NCI-H1930 (cell line): ENCODE results near the gene MED12L.
"Not testable (repeated sequence)": the region's sequence is repeated elsewhere in the genome, so short reads cannot be mapped to it uniquely, and the experiment has no call there.

ENCODE experiments used
- DNase-seq, 2 experiments: peaks; one replicate each; lab custom pipeline; 2025; lab: John Stamatoyannopoulos, UW

MED12L gene, protein sequence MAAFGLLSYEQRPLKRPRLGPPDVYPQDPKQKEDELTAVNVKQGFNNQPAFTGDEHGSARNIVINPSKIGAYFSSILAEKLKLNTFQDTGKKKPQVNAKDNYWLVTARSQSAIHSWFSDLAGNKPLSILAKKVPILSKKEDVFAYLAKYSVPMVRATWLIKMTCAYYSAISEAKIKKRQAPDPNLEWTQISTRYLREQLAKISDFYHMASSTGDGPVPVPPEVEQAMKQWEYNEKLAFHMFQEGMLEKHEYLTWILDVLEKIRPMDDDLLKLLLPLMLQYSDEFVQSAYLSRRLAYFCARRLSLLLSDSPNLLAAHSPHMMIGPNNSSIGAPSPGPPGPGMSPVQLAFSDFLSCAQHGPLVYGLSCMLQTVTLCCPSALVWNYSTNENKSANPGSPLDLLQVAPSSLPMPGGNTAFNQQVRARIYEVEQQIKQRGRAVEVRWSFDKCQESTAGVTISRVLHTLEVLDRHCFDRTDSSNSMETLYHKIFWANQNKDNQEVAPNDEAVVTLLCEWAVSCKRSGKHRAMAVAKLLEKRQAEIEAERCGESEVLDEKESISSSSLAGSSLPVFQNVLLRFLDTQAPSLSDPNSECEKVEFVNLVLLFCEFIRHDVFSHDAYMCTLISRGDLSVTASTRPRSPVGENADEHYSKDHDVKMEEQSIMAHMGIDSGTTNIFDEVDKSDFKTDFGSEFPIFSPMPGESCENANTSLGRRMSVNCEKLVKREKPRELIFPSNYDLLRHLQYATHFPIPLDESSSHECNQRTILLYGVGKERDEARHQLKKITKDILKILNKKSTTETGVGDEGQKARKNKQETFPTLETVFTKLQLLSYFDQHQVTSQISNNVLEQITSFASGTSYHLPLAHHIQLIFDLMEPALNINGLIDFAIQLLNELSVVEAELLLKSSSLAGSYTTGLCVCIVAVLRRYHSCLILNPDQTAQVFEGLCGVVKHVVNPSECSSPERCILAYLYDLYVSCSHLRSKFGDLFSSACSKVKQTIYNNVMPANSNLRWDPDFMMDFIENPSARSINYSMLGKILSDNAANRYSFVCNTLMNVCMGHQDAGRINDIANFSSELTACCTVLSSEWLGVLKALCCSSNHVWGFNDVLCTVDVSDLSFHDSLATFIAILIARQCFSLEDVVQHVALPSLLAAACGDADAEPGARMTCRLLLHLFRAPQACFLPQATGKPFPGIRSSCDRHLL (N-terminal part only)

DNA sequence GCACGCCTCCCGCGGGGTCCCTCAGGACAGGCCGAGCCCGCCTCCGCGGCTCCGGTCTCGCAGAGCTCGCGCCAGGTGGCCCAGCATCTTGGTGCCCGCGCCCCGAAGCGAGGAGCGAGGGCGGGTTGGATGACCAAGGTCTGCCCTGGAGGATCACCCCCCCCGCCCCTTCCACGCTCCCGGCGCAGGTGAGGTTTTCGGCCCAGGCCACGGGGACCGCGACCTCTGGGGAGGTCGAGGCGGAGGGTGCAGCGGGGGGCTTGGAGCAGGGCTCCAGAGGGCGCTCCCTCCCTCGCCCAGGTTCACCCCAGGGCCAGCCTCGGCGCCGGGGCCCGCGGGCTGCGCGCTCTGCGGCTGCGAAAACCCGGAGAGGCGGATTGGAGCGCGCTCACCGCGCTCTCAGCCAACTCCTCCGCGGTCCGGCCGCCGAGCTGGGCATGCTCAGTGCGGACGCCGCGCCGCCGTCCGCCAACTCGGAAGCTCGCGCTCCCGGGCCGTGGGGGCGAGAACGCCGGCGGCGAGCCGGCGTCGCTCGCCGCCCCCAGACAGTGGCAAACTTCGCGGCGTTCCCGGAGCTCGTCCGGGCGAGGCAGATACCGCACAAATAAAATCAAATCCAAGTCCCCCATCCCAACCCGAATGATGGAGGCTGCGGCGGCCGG is at the start of gene MED12L:
MED12L (plus strand) TSS at position 438 of the 662 bp plus-strand sequence. CDS start 1,263 bp downstream, outside the sequence.
- peak; percentile 57 to 73 for DNase-seq

DNA sequence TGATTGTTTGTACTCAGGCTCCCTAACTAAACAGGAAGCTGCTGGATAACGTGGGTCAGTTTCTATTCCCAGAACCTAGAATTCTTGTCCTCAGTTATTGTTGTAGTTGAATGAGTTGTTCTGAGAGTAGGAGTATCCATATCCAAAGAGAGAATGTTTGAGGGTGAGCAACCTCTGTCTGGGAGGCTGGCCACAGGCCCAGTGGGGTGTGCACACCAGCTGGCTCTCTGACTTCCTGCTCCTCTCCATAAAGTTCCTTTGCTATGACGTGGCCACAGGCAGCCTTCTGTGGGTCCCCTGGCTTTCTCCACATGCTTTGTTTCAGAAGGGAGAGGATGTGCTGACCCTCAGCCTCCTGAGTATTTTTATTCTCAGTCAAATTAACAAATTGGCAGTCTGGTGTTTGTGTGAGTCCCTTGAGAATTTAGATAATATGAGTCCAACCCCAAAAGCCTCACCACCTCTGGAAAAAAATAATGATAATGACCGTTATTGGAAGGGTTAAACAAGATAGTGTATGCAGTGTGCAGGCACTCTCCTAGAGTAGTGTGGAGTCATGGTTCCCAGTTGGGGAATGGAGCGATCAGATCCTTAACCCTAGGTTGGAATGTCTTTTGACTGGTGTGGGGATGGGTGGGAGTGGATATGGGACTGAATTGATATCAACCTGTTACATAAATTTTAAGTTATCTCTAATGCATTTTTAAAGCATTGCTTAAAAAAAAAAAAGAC is 47.6 kb upstream of the MED12L start:
- no peak for DNase-seq

DNA sequence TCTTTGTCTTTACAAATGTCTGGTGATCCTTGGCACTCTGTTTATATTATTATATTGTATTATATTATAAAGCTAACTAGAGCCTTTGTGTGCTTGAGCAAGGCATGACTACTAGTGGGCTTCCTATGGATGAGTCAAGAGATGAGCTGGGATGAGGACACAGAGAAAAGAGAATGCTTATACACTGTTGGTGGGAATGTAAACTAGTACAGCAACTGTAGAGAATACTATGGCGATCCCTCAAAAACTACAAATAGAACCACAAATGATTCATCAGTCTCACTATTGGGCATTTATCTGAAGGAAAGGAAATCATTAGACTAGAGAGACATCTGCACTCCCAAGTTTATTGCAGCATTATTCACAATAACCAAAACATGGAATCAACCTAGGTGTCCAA is 40.8 kb upstream of the MED12L start:
- DNase-seq: no peak

DNA sequence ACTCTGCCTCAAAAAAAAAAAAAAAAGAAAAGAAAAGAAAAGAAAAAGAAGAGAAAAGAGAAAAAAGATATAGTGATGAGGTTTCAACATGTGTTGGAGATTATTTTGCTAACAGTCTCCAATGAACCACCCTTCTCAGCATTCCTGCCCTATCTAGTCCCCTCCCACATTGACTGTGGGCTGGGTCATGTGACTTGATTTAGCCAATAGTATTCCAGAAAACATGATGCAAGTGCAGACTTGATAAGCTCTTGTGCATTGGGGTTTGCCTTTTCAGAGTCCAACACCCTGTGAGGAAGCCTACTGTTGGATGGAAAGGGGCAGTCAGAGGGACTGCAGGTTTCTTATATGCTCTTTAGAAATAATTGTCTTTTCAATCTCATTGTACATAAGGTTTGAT is 37.8 kb upstream of the MED12L start:
- no peak for DNase-seq

DNA sequence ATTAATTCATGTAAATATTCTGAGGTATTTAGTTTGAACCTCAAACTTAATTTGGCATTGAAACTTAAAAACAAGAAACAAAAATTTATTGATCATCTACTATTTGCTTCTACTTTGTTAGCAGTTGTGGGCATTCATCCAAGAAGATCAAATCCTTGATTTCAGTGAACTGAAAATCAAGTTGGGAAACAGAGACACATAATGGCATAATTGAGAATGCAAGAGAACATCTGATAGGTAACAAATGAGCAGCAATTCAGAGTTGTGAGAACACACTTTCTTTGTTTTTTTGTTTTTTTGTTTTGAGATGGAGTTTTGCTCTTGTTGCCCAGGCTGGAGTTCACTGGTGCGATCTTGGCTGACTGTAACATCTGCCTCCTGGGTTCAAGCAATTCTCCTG is 33.9 kb upstream of the MED12L start:
- no peak for DNase-seq

DNA sequence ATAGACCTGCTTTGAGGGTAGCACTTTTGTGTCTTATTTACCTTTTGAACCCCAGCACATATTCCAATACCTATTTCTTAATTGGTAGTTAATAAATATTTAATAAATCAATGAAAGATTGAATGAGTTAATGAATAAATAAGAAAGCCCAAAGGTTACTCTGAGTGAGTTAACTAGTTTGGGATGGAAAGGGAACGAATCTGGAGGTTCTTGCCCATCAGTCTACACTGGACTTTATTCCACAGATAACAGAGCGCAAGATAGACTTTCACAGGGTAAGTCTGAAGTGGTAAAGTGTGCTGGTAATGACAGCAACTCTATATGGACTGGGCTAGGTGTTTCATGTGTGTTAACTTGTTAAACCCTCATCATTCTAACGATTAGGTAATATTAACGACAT is 33.1 kb upstream of the MED12L start:
- DNase-seq: no peak

DNA sequence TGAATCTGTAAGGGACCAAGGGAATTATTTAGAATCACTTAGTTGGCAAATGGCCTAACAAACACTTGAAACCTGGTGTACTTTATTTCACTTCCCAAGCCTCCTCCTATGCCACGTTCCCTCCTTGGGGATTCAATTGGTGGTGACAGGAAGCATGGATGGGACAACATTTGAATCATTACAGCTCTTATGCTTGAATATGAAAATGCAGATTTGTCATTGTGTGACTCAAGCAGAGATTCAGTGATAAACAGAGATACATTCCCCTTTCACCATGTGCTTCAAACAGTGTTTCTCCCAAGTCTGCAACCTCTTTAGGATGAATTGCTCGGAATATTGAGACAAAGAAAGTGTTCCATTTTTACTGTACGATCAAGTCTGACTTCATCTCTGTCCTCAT is 32.7 kb upstream of the MED12L start:
- DNase-seq: no peak

DNA sequence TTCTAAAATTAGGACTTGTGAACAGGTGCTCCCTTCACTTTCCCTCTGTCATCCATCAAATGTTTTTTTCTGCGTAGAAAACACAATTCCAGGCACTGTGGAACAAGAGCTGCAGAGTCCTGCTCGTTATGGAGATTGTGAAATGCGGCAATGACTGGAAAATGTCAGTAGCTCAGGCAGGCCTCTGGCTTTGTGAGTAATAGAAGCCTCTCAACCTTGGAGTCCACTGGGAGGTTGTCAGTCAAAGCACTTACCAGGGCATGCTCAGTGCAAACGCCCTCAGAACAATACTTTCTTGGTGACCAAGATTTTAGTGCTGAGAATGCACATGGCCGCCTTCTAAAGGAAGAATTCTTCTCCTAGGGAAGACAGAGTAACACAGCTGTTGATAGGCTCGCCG is 26.7 kb upstream of the MED12L start:
- no peak for DNase-seq

DNA sequence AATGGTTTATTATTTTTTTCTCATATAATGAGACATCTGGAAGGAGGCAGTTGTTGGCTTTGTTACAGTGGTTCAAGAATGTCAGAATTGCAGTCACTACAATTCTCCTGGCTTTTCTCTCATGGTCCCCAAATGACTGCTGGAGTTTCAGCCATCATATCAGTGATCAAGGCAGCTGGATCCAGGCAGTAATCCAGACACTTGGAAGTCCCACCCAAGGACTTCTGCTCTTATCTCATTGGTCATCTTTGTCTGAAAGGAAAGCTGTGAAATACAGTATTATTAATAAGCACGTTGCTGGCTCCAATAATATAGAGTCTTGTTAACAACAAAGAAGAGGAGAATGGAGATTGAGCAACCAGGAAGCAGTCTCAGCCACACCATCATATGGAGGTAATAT is 22.9 kb upstream of the MED12L start:
- no peak for DNase-seq

DNA sequence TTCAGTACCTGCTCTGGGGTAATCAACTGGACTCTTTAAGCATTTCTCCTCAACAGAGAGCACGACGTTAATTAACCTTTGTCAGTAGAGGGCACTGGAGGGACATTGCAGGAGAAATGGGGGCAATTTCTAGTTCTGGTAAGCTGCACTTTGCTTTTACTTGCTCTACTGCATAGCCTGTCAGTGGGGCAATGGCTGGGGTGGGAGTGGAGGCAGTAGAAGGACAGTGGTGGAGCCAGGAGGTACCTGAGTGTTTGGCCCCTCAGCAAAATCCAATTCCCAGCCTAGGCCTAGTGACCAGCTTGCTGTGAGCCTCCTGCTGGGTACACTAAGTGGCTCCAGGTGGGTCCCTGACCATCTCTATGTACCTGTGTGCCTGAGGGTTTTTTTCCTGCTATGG is 18.3 kb upstream of the MED12L start:
- no peak for DNase-seq

DNA sequence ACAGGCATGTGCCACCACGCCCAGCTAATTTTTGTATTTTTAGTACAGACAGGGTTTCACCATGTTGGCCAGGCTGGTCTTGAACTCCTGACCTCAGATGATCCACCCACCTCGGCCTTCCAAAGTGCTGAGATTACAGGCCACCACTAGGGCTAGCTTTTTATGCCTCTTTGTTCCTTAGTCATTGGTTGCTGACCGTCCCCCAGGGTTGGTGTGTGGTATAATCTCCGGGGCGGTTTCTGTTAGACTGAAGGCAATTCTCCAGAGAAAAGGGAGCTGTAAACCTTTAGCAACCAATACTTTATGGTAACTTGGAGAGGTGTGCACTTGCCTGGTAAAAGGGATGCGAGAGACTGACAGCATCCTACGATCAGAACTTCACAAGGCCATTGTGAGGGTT is 12.6 kb upstream of the MED12L start:
- DNase-seq: not testable (repeated sequence)

DNA sequence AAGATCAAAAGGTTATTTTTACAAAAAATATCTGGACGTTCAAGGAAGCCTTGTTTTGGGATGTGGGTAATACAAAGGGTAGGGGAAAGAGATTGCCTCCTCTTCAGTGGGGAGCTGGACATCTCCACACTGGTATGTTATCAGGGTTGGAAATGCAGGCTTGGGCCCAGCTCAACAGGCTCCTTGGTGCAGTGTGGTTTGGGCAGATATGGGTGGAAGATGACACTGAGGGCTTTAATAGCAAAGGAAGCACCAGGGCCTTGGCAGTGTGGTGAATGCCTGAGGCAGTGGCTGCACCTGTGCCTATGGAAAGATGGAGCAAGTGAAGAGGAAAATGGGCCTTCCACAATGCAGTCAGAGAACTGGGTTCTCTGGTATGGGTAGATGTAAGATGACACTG is 11.2 kb upstream of the MED12L start:
- DNase-seq: no peak

DNA sequence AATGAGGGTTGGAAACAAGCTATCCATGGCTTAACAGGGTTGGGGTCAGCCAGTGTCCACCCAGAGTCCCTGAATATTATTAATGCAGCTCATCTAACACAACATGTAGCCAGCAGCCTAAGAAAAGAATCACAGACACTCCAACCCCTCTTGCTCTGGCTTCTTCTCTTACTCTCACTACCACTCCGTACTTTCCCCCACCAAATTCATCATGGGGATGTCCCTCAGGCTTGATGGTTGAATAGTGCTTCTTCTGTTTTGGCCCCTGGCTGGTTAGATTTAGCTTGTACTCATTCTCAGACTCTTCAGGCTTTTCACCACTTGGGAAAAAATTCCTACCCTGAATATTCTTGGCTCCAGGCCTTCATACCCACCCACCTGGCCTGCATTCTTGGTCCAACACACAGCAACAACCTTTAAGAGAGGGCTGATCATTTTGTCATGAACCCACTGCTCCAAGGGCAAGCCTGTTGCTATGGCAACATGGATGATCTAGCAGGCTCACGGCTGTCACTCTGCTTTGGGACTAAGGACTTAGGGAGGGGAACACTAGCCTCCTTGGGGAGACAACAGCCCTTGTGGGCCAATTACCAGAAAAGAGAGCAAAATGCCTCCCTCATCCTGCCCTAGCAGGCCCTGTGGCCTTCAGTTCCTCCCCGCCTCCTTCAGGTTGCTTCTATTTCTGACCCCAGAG is 9.4 kb upstream of the MED12L start:
- DNase-seq: no peak

DNA sequence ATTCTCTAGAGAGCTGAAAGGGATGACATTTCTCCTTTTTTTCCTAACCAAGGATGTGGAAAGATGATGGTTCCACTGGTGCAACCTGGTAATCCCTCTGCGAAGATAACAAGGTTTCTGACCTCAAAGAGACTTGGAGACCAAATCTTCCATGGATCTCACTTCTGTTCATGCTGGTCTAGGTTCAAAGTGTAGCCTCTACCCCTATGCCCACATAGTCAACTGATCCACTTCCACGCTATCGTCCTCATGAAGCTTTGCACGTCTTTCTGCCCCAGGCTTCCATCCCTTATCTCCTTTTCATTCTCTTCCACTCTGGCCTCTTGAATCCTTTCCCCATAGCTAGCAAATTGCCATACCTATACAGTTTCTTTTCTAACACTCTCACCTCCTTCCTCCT is 8.8 kb upstream of the MED12L start:
- DNase-seq: no peak

DNA sequence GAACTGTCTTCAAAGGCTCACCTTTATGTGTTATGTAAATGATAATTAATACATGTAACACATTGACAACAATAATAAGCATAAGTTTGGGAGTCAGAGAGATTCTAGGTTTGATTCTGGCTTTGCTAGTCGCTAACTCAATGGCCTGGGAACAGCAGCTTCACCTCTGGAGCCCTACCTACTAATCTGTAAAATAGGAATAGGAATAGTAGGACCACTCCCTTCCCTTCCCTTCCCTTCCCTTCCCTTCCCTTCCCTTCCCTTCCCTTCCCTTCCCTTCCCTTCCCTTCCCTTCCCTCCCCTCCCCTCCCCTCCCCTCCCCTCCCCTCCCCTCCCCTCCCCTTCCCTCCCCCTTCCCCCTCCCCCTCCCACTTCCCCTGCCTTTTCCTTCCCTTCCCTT is 4.4 kb upstream of the MED12L start:
- DNase-seq: not testable (repeated sequence)

DNA sequence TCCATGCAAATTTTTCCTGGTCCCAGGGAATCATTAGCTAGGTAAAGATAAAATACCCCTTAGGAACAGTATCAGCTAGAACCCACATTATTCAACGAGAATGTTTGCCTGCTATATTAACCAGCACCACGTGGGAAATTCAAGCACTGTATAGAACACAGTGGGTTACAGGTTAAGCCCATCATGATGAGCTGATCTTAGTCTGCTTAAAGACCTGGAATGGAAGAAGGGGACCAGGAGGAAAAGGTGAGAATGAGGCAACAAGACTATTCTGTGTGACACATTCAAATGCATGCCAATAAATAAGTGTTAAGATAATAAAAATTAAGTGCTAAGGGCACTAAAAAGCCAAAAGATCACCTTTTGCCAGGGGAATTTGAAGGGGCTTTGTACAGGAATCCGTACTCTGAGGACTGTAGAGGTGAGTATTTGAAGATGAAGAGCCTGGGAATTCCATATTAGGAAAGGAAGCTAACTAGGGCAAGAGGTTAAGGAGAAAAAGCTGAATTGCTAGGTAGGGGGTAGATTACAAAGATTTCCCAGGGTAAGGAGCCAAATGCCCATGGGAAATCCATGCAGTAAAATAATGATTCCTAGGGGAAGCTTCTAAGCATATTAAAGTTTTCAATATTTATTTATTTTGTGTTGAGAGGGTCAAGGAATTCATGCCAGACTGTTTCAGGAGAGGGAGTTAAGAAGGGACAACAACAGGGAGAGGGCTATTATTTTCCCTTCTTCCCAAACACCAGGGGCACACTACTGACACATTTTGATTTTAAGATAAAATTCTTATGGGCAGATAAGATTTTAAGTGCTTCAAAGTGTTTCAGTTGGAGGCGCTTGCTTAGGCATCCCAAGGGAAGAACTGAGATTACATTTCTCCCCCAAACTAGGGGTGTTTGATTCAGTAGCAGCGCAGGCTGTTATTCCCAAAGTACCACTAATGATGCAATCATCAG is 2.3 kb upstream of the MED12L start:
- no peak for DNase-seq

DNA sequence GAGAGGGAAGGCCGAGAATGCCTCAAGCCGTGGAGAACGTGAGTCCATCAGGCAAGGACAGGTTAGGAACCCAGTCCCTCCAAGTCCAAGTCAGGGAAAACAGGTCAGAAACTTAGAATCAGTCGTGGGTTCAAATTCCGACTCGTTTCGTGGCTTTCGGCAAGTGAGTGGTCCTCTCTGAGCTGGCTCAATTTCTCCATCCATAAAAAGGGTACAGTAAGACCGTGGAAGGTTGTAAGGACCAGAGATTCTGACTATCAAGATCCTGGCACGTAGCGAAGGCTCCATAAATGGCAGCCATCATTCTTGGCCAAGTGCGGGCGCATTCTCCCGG is 604 bp upstream of the MED12L start:
- no peak for DNase-seq

DNA sequence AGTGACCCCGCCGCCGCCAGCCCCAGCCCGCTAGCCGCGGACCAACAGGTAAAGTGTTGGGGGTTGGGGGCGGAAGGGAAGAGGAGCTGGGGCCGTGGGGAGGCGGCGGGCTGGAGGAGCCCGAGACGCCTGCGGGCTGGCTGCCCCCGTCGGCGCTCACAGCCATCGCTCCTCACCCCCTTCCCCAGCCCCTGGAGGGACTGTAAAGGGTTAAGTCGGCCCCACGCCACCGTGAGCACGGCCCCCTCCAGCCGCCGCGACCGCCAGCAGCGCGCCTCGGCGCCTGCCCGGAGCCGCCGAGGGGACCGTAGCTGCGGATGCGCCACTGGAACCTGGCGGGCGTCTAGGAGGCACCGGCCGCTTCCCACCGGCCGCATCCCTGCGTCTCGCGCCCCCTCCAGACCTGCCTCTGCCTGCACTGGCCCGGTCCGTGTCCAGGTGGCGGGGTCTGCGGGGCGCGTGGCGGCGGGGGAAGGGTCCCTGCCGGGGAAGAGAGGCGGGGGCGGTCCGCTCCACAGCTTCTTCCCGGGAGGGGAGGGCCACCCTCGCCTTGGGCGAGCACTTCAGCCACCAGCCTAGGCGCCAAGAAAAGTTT is 522 bp downstream of the MED12L start:
- peak in 1 of 2 experiments; percentile 30 for DNase-seq
